ENCODE results near the gene ITPKC. TPM values are rescaled to one million over a fixed set of nuclear protein-coding genes. Genes with fewer than 3 reads are reported as not detected.

The ITPKC gene
- total RNA-seq, 1 donor from 2014 or later = 10.9 TPM

DNA sequence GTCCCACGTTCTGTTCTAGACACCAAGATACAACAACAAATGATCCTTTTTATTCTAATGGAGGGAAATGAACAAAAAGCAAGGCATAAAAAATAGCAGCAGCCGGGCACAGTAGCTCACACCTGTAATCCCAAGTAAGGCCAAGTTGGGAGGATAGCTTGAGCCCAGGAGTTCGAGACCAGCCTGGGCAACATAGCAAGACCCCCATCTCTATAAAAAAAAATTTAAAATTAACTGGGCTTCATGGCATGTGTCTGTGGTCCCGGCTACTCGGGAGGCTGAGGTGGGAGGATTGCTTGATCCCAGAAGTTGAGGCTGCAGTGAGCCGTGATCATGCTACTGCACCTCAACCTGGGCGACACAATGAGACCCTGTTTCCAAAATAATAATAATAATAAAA, 59.5 kb downstream of the ITPKC start:
- Mint-ChIP-seq H3K4me1 (ENCODE audit: unreplicated experiment) (peaks cover 24% of the 10 kb centered on the region), H3K27me3 (ENCODE audit: unreplicated experiment) (no peaks in the 10 kb centered on the region), H3K9me3 (ENCODE audit: unreplicated experiment) (no peaks in the 10 kb centered on the region), H3K36me3 (ENCODE audit: unreplicated experiment) (no peaks in the 10 kb centered on the region), H3K27ac (ENCODE audit: unreplicated experiment) (no peak overlapping the region), H3K4me3 (ENCODE audit: unreplicated experiment) (no peak overlapping the region)
- TF ChIP-seq, protein P1, sequence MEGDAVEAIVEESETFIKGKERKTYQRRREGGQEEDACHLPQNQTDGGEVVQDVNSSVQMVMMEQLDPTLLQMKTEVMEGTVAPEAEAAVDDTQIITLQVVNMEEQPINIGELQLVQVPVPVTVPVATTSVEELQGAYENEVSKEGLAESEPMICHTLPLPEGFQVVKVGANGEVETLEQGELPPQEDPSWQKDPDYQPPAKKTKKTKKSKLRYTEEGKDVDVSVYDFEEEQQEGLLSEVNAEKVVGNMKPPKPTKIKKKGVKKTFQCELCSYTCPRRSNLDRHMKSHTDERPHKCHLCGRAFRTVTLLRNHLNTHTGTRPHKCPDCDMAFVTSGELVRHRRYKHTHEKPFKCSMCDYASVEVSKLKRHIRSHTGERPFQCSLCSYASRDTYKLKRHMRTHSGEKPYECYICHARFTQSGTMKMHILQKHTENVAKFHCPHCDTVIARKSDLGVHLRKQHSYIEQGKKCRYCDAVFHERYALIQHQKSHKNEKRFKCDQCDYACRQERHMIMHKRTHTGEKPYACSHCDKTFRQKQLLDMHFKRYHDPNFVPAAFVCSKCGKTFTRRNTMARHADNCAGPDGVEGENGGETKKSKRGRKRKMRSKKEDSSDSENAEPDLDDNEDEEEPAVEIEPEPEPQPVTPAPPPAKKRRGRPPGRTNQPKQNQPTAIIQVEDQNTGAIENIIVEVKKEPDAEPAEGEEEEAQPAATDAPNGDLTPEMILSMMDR (IDR thresholded peaks at IDR 0.05) = no peak
- no peak for DNase-seq (ENCODE audit: extremely low spot score, unreplicated experiment)

DNA sequence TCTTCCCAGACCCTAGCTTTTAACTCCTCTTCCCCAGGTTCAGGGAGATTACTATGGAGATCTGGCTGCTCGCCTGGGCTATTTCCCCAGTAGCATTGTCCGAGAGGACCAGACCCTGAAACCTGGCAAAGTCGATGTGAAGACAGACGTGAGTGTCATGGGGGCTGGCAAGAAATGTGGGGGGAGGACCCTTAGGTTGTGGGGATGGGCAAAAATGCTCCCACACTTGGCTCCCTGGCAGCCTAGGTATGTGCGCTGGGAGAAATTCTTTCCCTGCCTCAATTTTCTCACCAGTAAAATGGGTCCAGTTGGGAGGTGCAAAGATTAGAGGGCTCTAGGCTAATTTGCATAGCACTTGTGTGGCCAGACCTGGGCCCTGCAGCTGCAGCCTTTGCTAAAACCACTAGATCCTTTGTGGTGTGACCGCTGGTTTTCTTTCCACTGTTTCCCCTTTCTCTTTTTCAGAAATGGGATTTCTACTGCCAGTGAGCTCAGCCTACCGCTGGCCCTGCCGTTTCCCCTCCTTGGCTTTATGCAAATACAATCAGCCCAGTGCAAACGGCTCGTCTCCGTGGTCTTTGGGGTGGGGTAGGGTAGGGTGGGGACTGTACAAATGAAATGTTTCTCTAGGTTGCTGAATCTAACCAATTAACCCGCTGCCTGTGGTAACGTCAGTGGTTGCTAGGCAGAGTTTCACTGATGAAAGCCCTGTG, 60.2 kb downstream of the ITPKC start:
- Mint-ChIP-seq H3K9me3 (ENCODE audit: unreplicated experiment) (no peaks in the 10 kb centered on the region), H3K27ac (ENCODE audit: unreplicated experiment) (peak overlapping the region; percentile 99), H3K27me3 (ENCODE audit: unreplicated experiment) (no peaks in the 10 kb centered on the region), H3K36me3 (ENCODE audit: unreplicated experiment) (peaks cover 2% of the 10 kb centered on the region), H3K4me1 (ENCODE audit: unreplicated experiment) (peaks cover 24% of the 10 kb centered on the region), H3K4me3 (ENCODE audit: unreplicated experiment) (peak overlapping the region; percentile 89)
- TF ChIP-seq, protein P1 (IDR thresholded peaks at IDR 0.05) = no peak
- peak; percentile 93 for DNase-seq (ENCODE audit: extremely low spot score, unreplicated experiment)

DNA sequence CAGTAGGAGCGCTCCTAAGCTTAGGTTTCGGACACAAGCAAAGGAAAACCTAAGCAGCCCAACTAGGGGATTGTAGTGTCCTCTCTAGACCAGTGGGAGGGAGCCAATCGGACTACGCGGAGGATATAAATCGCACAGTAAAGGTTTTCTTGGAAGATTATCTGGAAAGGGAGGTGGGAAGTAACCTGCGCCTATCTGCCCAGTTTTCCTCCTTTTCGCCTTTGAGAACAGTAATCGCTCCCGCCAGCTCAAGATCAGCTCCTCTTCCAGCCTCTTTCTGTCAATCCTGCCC, 60.7 kb downstream of the ITPKC start:
- Mint-ChIP-seq H3K4me1 (ENCODE audit: unreplicated experiment) (peaks cover 24% of the 10 kb centered on the region), H3K4me3 (ENCODE audit: unreplicated experiment) (peak overlapping the region; percentile 89), H3K27ac (ENCODE audit: unreplicated experiment) (peak overlapping the region; percentile 99), H3K9me3 (ENCODE audit: unreplicated experiment) (no peaks in the 10 kb centered on the region), H3K36me3 (ENCODE audit: unreplicated experiment) (peaks cover 4% of the 10 kb centered on the region), H3K27me3 (ENCODE audit: unreplicated experiment) (no peaks in the 10 kb centered on the region)
- TF ChIP-seq, protein P1 (IDR thresholded peaks at IDR 0.05) = no peak
- no peak for DNase-seq (ENCODE audit: extremely low spot score, unreplicated experiment)

DNA sequence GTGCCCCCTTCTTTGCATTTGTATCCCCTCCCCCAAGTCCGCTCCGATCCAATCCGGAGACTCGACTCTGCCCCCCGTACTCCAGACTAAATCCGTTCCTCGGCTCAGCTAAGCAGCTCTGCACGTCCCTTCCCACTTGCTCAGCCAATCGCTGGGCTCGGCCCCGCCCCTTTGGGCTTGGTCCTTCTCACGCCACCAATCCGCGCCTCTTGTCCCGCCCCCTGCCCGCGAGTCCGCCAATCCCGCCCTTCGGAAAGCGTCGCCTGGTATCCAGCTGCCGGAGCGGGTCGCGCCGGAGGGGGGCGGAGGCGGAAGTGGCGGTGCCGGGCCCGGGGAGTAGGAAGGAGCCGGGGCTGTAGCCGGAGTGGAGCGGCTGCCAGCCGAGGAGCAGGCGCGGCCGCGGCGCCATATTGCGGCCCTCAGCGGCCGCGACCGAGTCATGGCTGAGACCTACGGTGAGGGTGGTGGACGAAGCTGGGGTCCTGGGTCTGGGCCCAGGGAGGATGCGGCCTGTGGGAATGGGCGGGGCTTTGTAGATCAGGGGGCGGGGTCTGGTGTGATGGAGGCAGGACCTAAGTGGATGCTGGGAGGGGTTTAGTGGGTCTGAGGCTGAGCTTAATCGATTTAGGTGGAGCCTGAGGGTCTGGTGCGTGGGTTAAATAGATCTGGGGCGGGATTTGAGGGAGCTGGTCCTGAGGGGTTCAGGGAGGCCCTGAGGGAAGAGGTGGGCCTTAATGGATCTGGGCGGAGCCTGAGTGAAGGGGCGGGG, 61.2 kb downstream of the ITPKC start, which contains the start of gene RAB4B:
Gene RAB4B (plus strand): TSS at position 311 of the 769 bp plus-strand sequence. CDS start 129 bp downstream, at position 440.
- Mint-ChIP-seq H3K4me1 (ENCODE audit: unreplicated experiment) (peaks cover 24% of the 10 kb centered on the region), H3K4me3 (ENCODE audit: unreplicated experiment) (peak within 1 kb of the TSS; percentile 89), H3K9me3 (ENCODE audit: unreplicated experiment) (no peaks in the 10 kb centered on the region), H3K27ac (ENCODE audit: unreplicated experiment) (peak within 1 kb of the TSS; percentile 99), H3K36me3 (ENCODE audit: unreplicated experiment) (peaks cover 4% of the 10 kb centered on the region), H3K27me3 (ENCODE audit: unreplicated experiment) (no peaks in the 10 kb centered on the region)
- DNase-seq (ENCODE audit: extremely low spot score, unreplicated experiment) = peak; percentile 100
- TF ChIP-seq, protein P1 (IDR thresholded peaks at IDR 0.05) = no peak

DNA sequence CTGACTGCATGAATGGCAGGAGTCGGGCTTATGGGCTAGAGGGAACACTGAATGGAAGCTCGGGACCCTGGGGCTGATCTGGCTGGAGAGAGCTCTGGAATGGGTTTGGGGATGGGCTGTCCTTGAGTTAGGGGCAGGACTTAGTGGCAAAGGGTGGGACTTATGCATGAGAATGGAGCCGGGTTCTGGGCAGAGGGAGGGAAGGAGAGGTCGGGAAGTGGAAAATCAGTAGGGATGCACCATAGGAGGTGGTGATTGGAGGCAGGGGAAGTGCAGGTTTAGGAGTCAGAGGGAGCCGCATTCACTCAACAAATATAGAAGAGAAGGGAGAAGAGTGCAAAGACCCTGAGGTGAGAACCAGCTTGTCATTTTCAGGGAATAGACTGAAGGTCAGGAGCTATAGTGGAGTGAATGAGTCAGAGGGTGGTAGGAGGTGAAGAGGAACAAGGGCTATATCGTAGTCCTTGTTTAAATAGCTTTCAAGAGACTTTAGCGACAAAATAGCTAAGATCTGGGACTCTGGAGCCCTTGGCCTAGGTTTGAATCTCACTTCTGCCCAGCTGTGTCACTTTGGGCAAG, 61.9 kb downstream of the ITPKC start:
- TF ChIP-seq, protein P1 (IDR thresholded peaks at IDR 0.05) = no peak
- no peaks in the 10 kb centered on the region for H3K9me3 Mint-ChIP-seq (ENCODE audit: unreplicated experiment)
- H3K36me3 Mint-ChIP-seq (ENCODE audit: unreplicated experiment) = peaks cover 4% of the 10 kb centered on the region
- peak overlapping the region; percentile 99 for H3K27ac Mint-ChIP-seq (ENCODE audit: unreplicated experiment)
- DNase-seq (ENCODE audit: extremely low spot score, unreplicated experiment) = no peak
- H3K27me3 Mint-ChIP-seq (ENCODE audit: unreplicated experiment) = no peaks in the 10 kb centered on the region
- peaks cover 24% of the 10 kb centered on the region for H3K4me1 Mint-ChIP-seq (ENCODE audit: unreplicated experiment)
- H3K4me3 Mint-ChIP-seq (ENCODE audit: unreplicated experiment) = peak overlapping the region; percentile 89

Measured in osteocyte (in vitro differentiated cells).